ENCODE measurements around the gene CCDC167.

DNA sequence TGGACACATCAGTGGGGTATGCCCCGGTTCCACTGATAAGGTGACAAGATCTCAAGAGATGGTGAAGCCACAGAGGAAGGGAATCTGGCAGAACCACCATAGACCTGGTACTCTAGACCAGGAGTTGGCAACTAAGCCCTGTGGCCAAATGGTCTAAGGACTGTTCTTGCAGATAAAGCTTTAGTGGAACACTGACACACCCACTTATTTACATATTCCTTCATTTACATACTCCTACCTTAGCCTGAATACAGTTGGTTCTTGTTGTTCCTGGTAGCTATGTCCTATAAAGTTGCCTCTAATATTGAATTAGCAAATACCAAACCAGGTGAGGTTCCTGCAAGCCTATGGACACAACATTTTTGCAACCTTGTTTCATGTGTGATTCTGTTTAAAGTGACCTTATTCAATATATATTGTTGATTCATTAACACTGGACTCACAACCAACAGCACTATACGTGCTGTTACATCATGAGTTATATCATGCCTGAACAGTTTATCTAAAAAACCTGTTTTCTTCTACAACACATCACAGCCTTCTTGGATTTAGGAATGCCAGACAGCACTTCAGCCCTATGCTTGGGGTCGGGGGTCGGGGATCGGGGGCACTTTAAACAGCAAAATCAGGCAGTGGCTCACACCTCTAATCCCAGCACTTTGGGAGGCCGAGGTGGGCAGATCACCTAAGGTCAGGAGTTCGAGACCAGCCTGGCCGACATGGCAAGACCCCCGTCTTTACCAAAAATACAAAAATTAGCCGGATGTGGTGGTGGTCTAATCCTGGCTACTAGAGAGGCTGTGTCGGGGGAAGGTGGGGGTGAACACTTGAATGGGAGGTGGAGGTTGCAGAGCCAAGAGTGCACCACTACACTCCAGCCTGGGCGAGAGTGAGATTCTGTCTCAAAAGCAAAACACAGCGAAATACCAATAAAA, 2.5 kb downstream of the CCDC167 start:
- TF ChIP-seq CEBPB (IDR thresholded peaks at IDR 0.05) (no peak), CREB1 (IDR thresholded peaks at IDR 0.05; ENCODE audit: low read depth) (no peak), TAF1 (IDR thresholded peaks at IDR 0.05; ENCODE audit: low read depth) (no peak), EP300 (IDR thresholded peaks at IDR 0.05; ENCODE audit: borderline replicate concordance) (no peak), FOXM1 (IDR thresholded peaks at IDR 0.05; ENCODE audit: borderline replicate concordance, low read depth) (no peak), RAD21 (IDR thresholded peaks at IDR 0.05; ENCODE audit: low read depth) (no peak), YY1 (IDR thresholded peaks at IDR 0.05; ENCODE audit: low read depth) (no peak), TCF12 (IDR thresholded peaks at IDR 0.05; ENCODE audit: low read depth) (no peak)
- TF ChIP-seq, protein P1, sequence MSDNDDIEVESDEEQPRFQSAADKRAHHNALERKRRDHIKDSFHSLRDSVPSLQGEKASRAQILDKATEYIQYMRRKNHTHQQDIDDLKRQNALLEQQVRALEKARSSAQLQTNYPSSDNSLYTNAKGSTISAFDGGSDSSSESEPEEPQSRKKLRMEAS (IDR thresholded peaks at IDR 0.05), result no peak
- TF ChIP-seq, protein P2, sequence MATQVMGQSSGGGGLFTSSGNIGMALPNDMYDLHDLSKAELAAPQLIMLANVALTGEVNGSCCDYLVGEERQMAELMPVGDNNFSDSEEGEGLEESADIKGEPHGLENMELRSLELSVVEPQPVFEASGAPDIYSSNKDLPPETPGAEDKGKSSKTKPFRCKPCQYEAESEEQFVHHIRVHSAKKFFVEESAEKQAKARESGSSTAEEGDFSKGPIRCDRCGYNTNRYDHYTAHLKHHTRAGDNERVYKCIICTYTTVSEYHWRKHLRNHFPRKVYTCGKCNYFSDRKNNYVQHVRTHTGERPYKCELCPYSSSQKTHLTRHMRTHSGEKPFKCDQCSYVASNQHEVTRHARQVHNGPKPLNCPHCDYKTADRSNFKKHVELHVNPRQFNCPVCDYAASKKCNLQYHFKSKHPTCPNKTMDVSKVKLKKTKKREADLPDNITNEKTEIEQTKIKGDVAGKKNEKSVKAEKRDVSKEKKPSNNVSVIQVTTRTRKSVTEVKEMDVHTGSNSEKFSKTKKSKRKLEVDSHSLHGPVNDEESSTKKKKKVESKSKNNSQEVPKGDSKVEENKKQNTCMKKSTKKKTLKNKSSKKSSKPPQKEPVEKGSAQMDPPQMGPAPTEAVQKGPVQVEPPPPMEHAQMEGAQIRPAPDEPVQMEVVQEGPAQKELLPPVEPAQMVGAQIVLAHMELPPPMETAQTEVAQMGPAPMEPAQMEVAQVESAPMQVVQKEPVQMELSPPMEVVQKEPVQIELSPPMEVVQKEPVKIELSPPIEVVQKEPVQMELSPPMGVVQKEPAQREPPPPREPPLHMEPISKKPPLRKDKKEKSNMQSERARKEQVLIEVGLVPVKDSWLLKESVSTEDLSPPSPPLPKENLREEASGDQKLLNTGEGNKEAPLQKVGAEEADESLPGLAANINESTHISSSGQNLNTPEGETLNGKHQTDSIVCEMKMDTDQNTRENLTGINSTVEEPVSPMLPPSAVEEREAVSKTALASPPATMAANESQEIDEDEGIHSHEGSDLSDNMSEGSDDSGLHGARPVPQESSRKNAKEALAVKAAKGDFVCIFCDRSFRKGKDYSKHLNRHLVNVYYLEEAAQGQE (IDR thresholded peaks at IDR 0.05; ENCODE audit: low read depth), result no peak

All from Ishikawa (cell line).